ENCODE data around the gene VPS13C.

Gene VPS13C

GRCh38 chr15:61835029-61835428 is 225.2 kb downstream of the VPS13C start:
- Histone ChIP-seq H3K27me3 (ENCODE audit: insufficient read depth, low read length) (peaks cover 10% of the 10 kb centered on the region), H3K4me1 (ENCODE audit: insufficient read depth, low read length) (no peaks in the 10 kb centered on the region), H3K4me3 (ENCODE audit: low read length) (no peak overlapping the region), H3K9me3 (ENCODE audit: insufficient read depth, low read depth, low read length) (no peaks in the 10 kb centered on the region), H3K9ac (ENCODE audit: low read depth, low read length) (no peak overlapping the region), H3K36me3 (ENCODE audit: insufficient read depth, low read depth, low read length) (no peaks in the 10 kb centered on the region), H3K27ac (ENCODE audit: low read length) (no peak overlapping the region)

- Histone ChIP-seq H3K36me3 (ENCODE audit: insufficient read depth, low read depth, low read length) (no peaks in the 10 kb centered on the region), H3K9ac (ENCODE audit: low read depth, low read length) (no peak overlapping the region), H3K9me3 (ENCODE audit: insufficient read depth, low read depth, low read length) (no peaks in the 10 kb centered on the region), H3K4me1 (ENCODE audit: insufficient read depth, low read length) (no peaks in the 10 kb centered on the region), H3K4me3 (ENCODE audit: low read length) (no peak overlapping the region), H3K27me3 (ENCODE audit: insufficient read depth, low read length) (peaks cover 10% of the 10 kb centered on the region), H3K27ac (ENCODE audit: low read length) (no peak overlapping the region)
Observed at GRCh38 chr15:61834076-61834697, 226.1 kb downstream of the VPS13C start.

GRCh38 chr15:61832223-61832622 is 228.0 kb downstream of the VPS13C start:
- H3K36me3 ChIP-seq (ENCODE audit: insufficient read depth, low read depth, low read length), result no peaks in the 10 kb centered on the region
- H3K4me1 ChIP-seq (ENCODE audit: insufficient read depth, low read length), result no peaks in the 10 kb centered on the region
- no peak overlapping the region for H3K27ac ChIP-seq (ENCODE audit: low read length)
- no peak overlapping the region for H3K9ac ChIP-seq (ENCODE audit: low read depth, low read length)
- H3K27me3 ChIP-seq (ENCODE audit: insufficient read depth, low read length), result peaks cover 10% of the 10 kb centered on the region
- no peak overlapping the region for H3K4me3 ChIP-seq (ENCODE audit: low read length)
- H3K9me3 ChIP-seq (ENCODE audit: insufficient read depth, low read depth, low read length), result no peaks in the 10 kb centered on the region

GRCh38 chr15:61831505-61831921 is 228.7 kb downstream of the VPS13C start:
- H3K27ac ChIP-seq (ENCODE audit: low read length), result no peak overlapping the region
- H3K9ac ChIP-seq (ENCODE audit: low read depth, low read length), result no peak overlapping the region
- H3K36me3 ChIP-seq (ENCODE audit: insufficient read depth, low read depth, low read length), result no peaks in the 10 kb centered on the region
- H3K4me3 ChIP-seq (ENCODE audit: low read length), result no peak overlapping the region
- H3K4me1 ChIP-seq (ENCODE audit: insufficient read depth, low read length), result no peaks in the 10 kb centered on the region
- H3K27me3 ChIP-seq (ENCODE audit: insufficient read depth, low read length), result peaks cover 10% of the 10 kb centered on the region
- no peaks in the 10 kb centered on the region for H3K9me3 ChIP-seq (ENCODE audit: insufficient read depth, low read depth, low read length)

- H3K9ac ChIP-seq (ENCODE audit: low read depth, low read length), result no peak overlapping the region
- no peak overlapping the region for H3K27ac ChIP-seq (ENCODE audit: low read length)
- H3K27me3 ChIP-seq (ENCODE audit: insufficient read depth, low read length), result peaks cover 10% of the 10 kb centered on the region
- H3K36me3 ChIP-seq (ENCODE audit: insufficient read depth, low read depth, low read length), result no peaks in the 10 kb centered on the region
- no peaks in the 10 kb centered on the region for H3K9me3 ChIP-seq (ENCODE audit: insufficient read depth, low read depth, low read length)
- no peak overlapping the region for H3K4me3 ChIP-seq (ENCODE audit: low read length)
- no peaks in the 10 kb centered on the region for H3K4me1 ChIP-seq (ENCODE audit: insufficient read depth, low read length)
Observed at GRCh38 chr15:61830536-61831330, 229.5 kb downstream of the VPS13C start.

GRCh38 chr15:61829514-61829889 is 230.7 kb downstream of the VPS13C start:
- Histone ChIP-seq H3K9ac (ENCODE audit: low read depth, low read length) (no peak overlapping the region), H3K4me3 (ENCODE audit: low read length) (no peak overlapping the region), H3K27me3 (ENCODE audit: insufficient read depth, low read length) (peaks cover 3% of the 10 kb centered on the region), H3K27ac (ENCODE audit: low read length) (no peak overlapping the region), H3K36me3 (ENCODE audit: insufficient read depth, low read depth, low read length) (no peaks in the 10 kb centered on the region), H3K9me3 (ENCODE audit: insufficient read depth, low read depth, low read length) (no peaks in the 10 kb centered on the region), H3K4me1 (ENCODE audit: insufficient read depth, low read length) (no peaks in the 10 kb centered on the region)

GRCh38 chr15:61828860-61829513 is 231.3 kb downstream of the VPS13C start:
- no peaks in the 10 kb centered on the region for H3K4me1 ChIP-seq (ENCODE audit: insufficient read depth, low read length)
- no peak overlapping the region for H3K4me3 ChIP-seq (ENCODE audit: low read length)
- H3K9ac ChIP-seq (ENCODE audit: low read depth, low read length), result no peak overlapping the region
- H3K27me3 ChIP-seq (ENCODE audit: insufficient read depth, low read length), result no peaks in the 10 kb centered on the region
- H3K9me3 ChIP-seq (ENCODE audit: insufficient read depth, low read depth, low read length), result no peaks in the 10 kb centered on the region
- H3K36me3 ChIP-seq (ENCODE audit: insufficient read depth, low read depth, low read length), result no peaks in the 10 kb centered on the region
- H3K27ac ChIP-seq (ENCODE audit: low read length), result no peak overlapping the region

GRCh38 chr15:61828008-61828407 is 232.2 kb downstream of the VPS13C start:
- no peaks in the 10 kb centered on the region for H3K9me3 ChIP-seq (ENCODE audit: insufficient read depth, low read depth, low read length)
- no peaks in the 10 kb centered on the region for H3K27me3 ChIP-seq (ENCODE audit: insufficient read depth, low read length)
- H3K4me1 ChIP-seq (ENCODE audit: insufficient read depth, low read length), result no peaks in the 10 kb centered on the region
- no peak overlapping the region for H3K4me3 ChIP-seq (ENCODE audit: low read length)
- H3K36me3 ChIP-seq (ENCODE audit: insufficient read depth, low read depth, low read length), result no peaks in the 10 kb centered on the region
- no peak overlapping the region for H3K9ac ChIP-seq (ENCODE audit: low read depth, low read length)
- no peak overlapping the region for H3K27ac ChIP-seq (ENCODE audit: low read length)

GRCh38 chr15:61827131-61827530 is 233.1 kb downstream of the VPS13C start:
- Histone ChIP-seq H3K9ac (ENCODE audit: low read depth, low read length) (no peak overlapping the region), H3K4me3 (ENCODE audit: low read length) (no peak overlapping the region), H3K4me1 (ENCODE audit: insufficient read depth, low read length) (no peaks in the 10 kb centered on the region), H3K27ac (ENCODE audit: low read length) (no peak overlapping the region), H3K27me3 (ENCODE audit: insufficient read depth, low read length) (no peaks in the 10 kb centered on the region), H3K36me3 (ENCODE audit: insufficient read depth, low read depth, low read length) (no peaks in the 10 kb centered on the region), H3K9me3 (ENCODE audit: insufficient read depth, low read depth, low read length) (no peaks in the 10 kb centered on the region)

GRCh38 chr15:61824291-61824690 is 236.0 kb downstream of the VPS13C start:
- no peak overlapping the region for H3K4me3 ChIP-seq (ENCODE audit: low read length)
- H3K4me1 ChIP-seq (ENCODE audit: insufficient read depth, low read length), result no peaks in the 10 kb centered on the region
- no peaks in the 10 kb centered on the region for H3K9me3 ChIP-seq (ENCODE audit: insufficient read depth, low read depth, low read length)
- no peak overlapping the region for H3K9ac ChIP-seq (ENCODE audit: low read depth, low read length)
- H3K36me3 ChIP-seq (ENCODE audit: insufficient read depth, low read depth, low read length), result no peaks in the 10 kb centered on the region
- H3K27ac ChIP-seq (ENCODE audit: low read length), result no peak overlapping the region
- H3K27me3 ChIP-seq (ENCODE audit: insufficient read depth, low read length), result no peaks in the 10 kb centered on the region; the same call in 1 of the 2 replicates

- Histone ChIP-seq H3K27ac (ENCODE audit: low read length) (no peak overlapping the region), H3K9me3 (ENCODE audit: insufficient read depth, low read depth, low read length) (no peaks in the 10 kb centered on the region), H3K4me1 (ENCODE audit: insufficient read depth, low read length) (no peaks in the 10 kb centered on the region), H3K27me3 (ENCODE audit: insufficient read depth, low read length) (no peaks in the 10 kb centered on the region; the same call in 1 of the 2 replicates), H3K9ac (ENCODE audit: low read depth, low read length) (no peak overlapping the region), H3K36me3 (ENCODE audit: insufficient read depth, low read depth, low read length) (no peaks in the 10 kb centered on the region), H3K4me3 (ENCODE audit: low read length) (no peak overlapping the region)
Observed at GRCh38 chr15:61822511-61822910, 237.7 kb downstream of the VPS13C start.

GRCh38 chr15:61820951-61821350 is 239.3 kb downstream of the VPS13C start:
- Histone ChIP-seq H3K9ac (ENCODE audit: low read depth, low read length) (no peak overlapping the region), H3K36me3 (ENCODE audit: insufficient read depth, low read depth, low read length) (no peaks in the 10 kb centered on the region), H3K27me3 (ENCODE audit: insufficient read depth, low read length) (no peaks in the 10 kb centered on the region; the same call in 1 of the 2 replicates), H3K9me3 (ENCODE audit: insufficient read depth, low read depth, low read length) (no peaks in the 10 kb centered on the region), H3K27ac (ENCODE audit: low read length) (no peak overlapping the region), H3K4me3 (ENCODE audit: low read length) (no peak overlapping the region), H3K4me1 (ENCODE audit: insufficient read depth, low read length) (no peaks in the 10 kb centered on the region)
